Hepatocyte (in vitro differentiated cells): ENCODE measurements around the gene LY9.

Source experiments
- EZH2 ChIP-seq: fragments of 200-600 bp; sonication (generic); IDR thresholded peaks from 2 replicates; pipeline ENCODE4 v1.6.1; 2016; ENCODE audit warnings: antibody characterized with exemption, mild to moderate bottlenecking, borderline replicate concordance
- EZH2phosphoT487 ChIP-seq: fragments of 200-600 bp; sonication (generic); IDR thresholded peaks from one replicate; pipeline ENCODE4 v1.6.1; 2018; ENCODE audit warnings: antibody characterized with exemption, mild to moderate bottlenecking, low read depth, moderate library complexity; ENCODE audit not compliant: unreplicated experiment, severe bottlenecking
- TF ChIP-seq, protein P1 (sequence below): fragments of 200-600 bp; sonication (generic); IDR thresholded peaks from 2 replicates; pipeline ENCODE4 v1.5.1; 2016; ENCODE audit warnings: antibody characterized with exemption, mild to moderate bottlenecking; ENCODE audit not compliant: poor library complexity

DNA sequence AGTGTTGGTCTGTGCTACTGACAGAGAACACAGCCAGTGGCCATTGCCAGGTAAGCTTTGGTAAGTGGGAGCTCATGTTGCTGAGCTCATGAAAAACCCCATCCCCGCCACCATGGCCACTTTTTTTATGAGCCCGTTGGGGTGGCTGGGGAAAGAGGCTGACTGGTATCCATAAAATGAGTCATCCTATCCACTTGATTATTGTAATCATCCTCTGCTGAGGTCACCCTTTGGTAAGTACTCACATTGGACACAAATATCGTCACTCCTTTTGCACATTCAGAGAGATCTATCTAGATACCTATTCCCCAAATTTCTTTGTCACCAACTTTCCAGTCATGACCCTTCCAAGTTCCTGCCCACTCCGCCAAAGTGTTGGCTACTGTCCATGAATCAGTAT, 34.9 kb upstream of the LY9 start:
- TF ChIP-seq, protein P1, sequence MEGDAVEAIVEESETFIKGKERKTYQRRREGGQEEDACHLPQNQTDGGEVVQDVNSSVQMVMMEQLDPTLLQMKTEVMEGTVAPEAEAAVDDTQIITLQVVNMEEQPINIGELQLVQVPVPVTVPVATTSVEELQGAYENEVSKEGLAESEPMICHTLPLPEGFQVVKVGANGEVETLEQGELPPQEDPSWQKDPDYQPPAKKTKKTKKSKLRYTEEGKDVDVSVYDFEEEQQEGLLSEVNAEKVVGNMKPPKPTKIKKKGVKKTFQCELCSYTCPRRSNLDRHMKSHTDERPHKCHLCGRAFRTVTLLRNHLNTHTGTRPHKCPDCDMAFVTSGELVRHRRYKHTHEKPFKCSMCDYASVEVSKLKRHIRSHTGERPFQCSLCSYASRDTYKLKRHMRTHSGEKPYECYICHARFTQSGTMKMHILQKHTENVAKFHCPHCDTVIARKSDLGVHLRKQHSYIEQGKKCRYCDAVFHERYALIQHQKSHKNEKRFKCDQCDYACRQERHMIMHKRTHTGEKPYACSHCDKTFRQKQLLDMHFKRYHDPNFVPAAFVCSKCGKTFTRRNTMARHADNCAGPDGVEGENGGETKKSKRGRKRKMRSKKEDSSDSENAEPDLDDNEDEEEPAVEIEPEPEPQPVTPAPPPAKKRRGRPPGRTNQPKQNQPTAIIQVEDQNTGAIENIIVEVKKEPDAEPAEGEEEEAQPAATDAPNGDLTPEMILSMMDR = no peak
- TF ChIP-seq EZH2 (no peak), EZH2phosphoT487 (no peak)
